Type B pancreatic cell (in vitro differentiated cells): Measurements from ENCODE around the gene DBF4. TPM values are rescaled to one million over a fixed set of nuclear protein-coding genes. Genes with fewer than 3 reads are reported as not detected.
"Not testable (repeated sequence)": the region's sequence is repeated elsewhere in the genome, so short reads cannot be mapped to it uniquely, and the experiment has no call there.

ENCODE experiments used
- DNase-seq: peaks from one replicate; pipeline ENCODE4 v3.0.0; 2021; ENCODE audit warnings: mixed read lengths; ENCODE audit not compliant: unreplicated experiment; ENCODE audit errors: extremely low spot score
- H3K27ac Mint-ChIP-seq: 2 replicates; pipeline ENCODE4 v1.8.0; 2021; ENCODE audit warnings: mild to moderate bottlenecking, mixed read lengths
- H3K27me3 Mint-ChIP-seq: 2 replicates; pipeline ENCODE4 v1.8.0; 2021; ENCODE audit warnings: mixed read lengths
- H3K36me3 Mint-ChIP-seq: 2 replicates; pipeline ENCODE4 v1.8.0; 2021; ENCODE audit warnings: mixed read lengths
- H3K4me1 Mint-ChIP-seq: one replicate; pipeline ENCODE4 v1.8.0; 2021; ENCODE audit warnings: mixed read lengths; ENCODE audit not compliant: unreplicated experiment
- H3K4me3 Mint-ChIP-seq: 2 replicates; pipeline ENCODE4 v1.8.0; 2021; ENCODE audit warnings: mild to moderate bottlenecking, mixed read lengths
- H3K9me3 Mint-ChIP-seq: 2 replicates; pipeline ENCODE4 v1.8.0; 2021; ENCODE audit warnings: mixed read lengths
- CTCF ChIP-seq: fragments of 200-600 bp; sonication (generic); conservative IDR thresholded peaks from 2 replicates; pipeline ENCODE4 v1.5.0; 2021; ENCODE audit warnings: antibody characterized with exemption, mild to moderate bottlenecking
- total RNA-seq: library from RNA; stranded (reverse); gene quantifications from 2 replicates; pipeline ENCODE4 v1.2.1, GENCODE V29; 2021; ENCODE audit warnings: low replicate concordance

Gene DBF4
- total RNA-seq, 1 donor from 2014 or later: 37.8 TPM

DNA sequence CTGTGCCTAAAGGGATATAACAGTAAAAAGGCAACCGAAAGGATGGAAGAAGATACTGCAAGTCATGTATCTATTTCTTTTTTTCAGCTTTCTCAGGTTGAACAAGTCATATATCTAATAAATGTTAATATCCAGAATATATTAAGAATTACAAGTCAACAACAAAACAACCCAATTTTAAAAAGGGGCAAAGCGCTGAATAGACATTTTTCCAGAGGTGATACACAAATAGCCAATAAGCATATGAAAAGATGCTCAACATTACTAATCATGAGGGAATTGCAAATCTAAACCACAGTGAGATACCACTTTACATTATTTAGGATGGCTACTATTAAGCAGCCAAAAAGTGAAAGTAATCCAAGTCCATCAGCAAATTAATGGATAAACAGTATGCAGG, 23.0 kb downstream of the DBF4 start:
- TF ChIP-seq CTCF: no peak
- no peak overlapping the region for H3K4me3 Mint-ChIP-seq
- no peaks in the 10 kb centered on the region for H3K4me1 Mint-ChIP-seq
- H3K27ac Mint-ChIP-seq: no peak overlapping the region
- no peaks in the 10 kb centered on the region for H3K27me3 Mint-ChIP-seq
- H3K9me3 Mint-ChIP-seq: no peaks in the 10 kb centered on the region
- DNase-seq: no peak
- peaks cover 25% of the 10 kb centered on the region for H3K36me3 Mint-ChIP-seq

GRCh38 chr7:87907136-87907906, 31.0 kb downstream of the DBF4 start:
- H3K4me1 Mint-ChIP-seq, DNase-seq, H3K27me3 Mint-ChIP-seq, H3K9me3 Mint-ChIP-seq, H3K27ac Mint-ChIP-seq, H3K4me3 Mint-ChIP-seq: not testable (repeated sequence)
- peaks cover 13% of the 10 kb centered on the region for H3K36me3 Mint-ChIP-seq

DNA sequence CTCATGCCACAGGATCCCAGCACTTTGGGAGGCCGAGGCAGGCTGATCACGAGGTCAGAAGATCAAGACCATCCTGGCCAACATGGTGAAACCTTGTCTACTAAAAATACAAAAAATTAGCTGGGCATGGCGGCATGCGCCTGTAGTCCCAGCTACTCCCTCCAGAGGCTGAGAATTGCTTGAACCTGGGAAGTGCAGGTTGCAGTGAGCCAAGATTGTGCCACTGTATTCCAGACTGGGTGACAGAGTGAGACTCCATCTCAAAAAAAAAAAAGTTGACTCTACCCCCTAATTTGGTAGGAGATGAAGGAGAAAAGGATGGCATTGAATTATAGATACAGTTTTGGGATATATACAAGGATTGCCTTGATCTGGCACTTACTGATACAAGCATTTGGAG, 32.5 kb downstream of the DBF4 start:
- H3K9me3 Mint-ChIP-seq, H3K4me1 Mint-ChIP-seq, H3K27me3 Mint-ChIP-seq, H3K4me3 Mint-ChIP-seq, DNase-seq, H3K27ac Mint-ChIP-seq: not testable (repeated sequence)
- H3K36me3 Mint-ChIP-seq: peaks cover 13% of the 10 kb centered on the region

DNA sequence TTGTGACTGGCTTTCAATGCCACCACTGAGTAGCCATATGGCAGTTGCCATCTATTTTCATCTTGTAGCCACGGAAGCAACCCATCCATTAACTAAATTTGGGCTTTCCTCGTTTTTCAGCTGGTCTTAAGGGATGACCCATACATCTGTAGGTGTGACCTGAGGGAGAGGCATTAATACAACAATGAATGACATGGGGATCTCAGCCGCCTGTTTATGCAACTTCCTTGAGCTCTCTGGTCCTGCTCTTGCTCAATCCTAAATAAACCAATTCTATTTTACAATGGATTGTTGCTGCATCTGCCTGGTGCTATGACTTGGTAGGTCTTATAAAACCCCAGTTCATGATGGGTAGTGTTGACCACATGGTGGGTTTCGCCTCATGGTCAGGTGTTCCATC, 35.8 kb downstream of the DBF4 start:
- H3K27ac Mint-ChIP-seq: no peak overlapping the region
- no peak for DNase-seq
- H3K4me3 Mint-ChIP-seq: no peak overlapping the region
- no peak for TF ChIP-seq CTCF
- H3K9me3 Mint-ChIP-seq: no peaks in the 10 kb centered on the region
- H3K4me1 Mint-ChIP-seq: no peaks in the 10 kb centered on the region
- peaks cover 7% of the 10 kb centered on the region for H3K36me3 Mint-ChIP-seq
- H3K27me3 Mint-ChIP-seq: no peaks in the 10 kb centered on the region

DNA sequence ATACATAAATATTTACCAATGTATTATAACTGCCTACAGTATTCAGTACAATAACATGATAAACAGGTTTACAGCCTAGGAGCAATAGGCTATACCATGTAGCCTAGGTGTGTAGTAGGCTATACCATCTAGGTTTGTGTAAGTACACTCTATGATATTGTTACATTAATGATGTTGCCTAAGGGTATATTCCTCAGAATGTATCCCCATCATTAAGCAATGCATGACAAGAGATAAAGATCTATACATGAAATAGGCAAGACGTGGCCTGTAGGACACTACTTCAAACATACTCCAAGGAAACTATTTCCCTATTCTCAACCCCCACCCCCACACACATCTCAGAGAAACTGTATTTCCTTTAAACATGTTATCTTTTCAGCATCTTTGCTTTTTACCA, 42.4 kb downstream of the DBF4 start:
- no peaks in the 10 kb centered on the region for H3K36me3 Mint-ChIP-seq
- H3K9me3 Mint-ChIP-seq: no peaks in the 10 kb centered on the region
- H3K4me1 Mint-ChIP-seq: no peaks in the 10 kb centered on the region
- TF ChIP-seq CTCF: no peak
- DNase-seq: no peak
- H3K27me3 Mint-ChIP-seq: no peaks in the 10 kb centered on the region
- H3K27ac Mint-ChIP-seq: no peak overlapping the region
- no peak overlapping the region for H3K4me3 Mint-ChIP-seq

- no peak for TF ChIP-seq CTCF
- H3K27ac Mint-ChIP-seq: no peak overlapping the region
- no peaks in the 10 kb centered on the region for H3K27me3 Mint-ChIP-seq
- no peak for DNase-seq
- H3K36me3 Mint-ChIP-seq: no peaks in the 10 kb centered on the region
- H3K4me3 Mint-ChIP-seq: no peak overlapping the region
- H3K4me1 Mint-ChIP-seq: no peaks in the 10 kb centered on the region
- H3K9me3 Mint-ChIP-seq: no peaks in the 10 kb centered on the region
These were observed 43.6 kb downstream of the DBF4 start for GRCh38 chr7:87919875-87920274.
